Anterior cingulate cortex (tissue), 58 donors: ENCODE data around the gene DACH2.

Source experiments
- DNase-seq, 58 donors: peaks; one replicate each; lab custom pipeline; 2025; lab: John Stamatoyannopoulos, UW

The DACH2 gene

DNA sequence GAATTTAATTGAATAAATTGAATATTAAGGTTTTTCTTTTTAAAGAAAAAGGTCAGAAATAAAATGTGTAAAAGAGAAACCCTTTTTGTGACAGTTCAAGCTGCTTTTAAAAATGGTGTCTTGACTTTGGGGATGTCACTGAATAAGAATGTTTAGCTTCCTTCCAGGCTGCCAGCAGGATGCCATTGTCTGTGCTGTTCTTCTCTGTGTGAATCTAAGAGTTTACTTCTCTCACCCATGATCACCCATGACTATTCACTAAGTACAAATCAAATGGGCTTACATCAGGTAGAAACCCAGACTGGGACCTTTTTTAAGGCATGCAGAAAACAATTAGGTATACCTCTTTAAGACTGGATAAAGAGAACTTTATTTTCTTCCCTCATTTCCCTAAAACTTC is 115.3 kb downstream of the DACH2 start:
- DNase-seq = no peak

DNA sequence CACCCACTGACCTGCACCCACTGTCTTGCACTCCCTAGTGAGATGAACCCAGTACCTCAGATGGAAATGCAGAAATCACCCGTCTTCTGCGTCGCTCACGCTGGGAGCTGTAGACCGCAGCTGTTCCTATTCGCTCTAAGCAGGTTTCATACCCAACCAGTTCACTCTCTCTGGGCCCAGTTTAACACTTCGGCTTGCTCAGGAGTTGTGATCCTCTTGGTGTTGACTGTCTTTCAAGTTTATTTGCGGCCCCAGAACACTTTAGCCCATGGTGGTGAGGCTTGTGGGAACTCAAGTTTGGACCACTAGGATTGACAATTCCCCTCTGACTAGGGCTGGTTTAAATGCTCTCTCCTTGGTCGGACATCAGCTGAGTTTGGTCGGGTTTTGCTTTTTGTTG is 147.0 kb downstream of the DACH2 start:
- no peak for DNase-seq

GRCh38 chrX:86322913-86323312 is 174.7 kb downstream of the DACH2 start:
- DNase-seq = no peak

GRCh38 chrX:86329174-86329573 is 180.9 kb downstream of the DACH2 start:
- no peak for DNase-seq

- DNase-seq = no peak
Measured at GRCh38 chrX:86348669-86349068, 200.4 kb downstream of the DACH2 start.

DNA sequence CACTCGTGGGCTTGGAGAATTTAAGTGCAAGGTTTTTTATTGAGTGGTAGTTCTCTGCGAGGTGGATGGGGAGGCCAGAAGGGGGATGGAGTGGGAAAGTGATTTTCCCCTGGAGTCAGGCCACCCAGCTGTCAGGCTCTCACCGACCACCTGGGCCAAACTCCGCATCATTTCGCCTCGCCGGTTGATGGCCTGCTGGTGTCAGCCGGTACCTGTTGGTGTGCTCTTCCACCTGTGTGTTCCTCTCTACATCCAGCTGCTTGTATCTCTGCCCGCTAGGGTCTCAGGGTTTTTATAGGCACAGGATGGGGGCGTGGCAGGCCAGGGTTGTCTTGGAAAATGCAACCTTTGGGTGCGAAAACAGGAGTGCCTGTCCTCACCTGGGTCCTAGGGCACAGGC is 200.9 kb downstream of the DACH2 start:
- DNase-seq = no peak

GRCh38 chrX:86369847-86370630 is 221.8 kb downstream of the DACH2 start:
- DNase-seq = no peak

DNA sequence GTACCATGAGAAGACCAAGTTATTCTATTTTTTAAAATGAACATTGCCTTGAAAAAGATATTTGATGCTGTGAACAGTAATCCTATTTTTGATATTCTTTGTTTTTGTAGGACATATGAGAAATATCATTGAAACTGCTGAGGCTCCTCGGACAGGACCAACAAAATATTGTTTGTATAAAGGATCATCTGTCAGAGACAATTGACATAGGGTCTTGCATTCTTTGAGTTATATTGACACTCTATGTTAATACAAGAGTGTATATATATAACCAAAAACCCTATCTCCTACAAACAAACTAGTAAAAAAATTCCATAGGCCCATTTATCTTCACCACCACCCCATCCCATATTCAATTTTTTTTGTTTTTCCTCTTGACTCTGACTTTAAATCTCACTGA is 222.7 kb downstream of the DACH2 start:
- no peak for DNase-seq

DNA sequence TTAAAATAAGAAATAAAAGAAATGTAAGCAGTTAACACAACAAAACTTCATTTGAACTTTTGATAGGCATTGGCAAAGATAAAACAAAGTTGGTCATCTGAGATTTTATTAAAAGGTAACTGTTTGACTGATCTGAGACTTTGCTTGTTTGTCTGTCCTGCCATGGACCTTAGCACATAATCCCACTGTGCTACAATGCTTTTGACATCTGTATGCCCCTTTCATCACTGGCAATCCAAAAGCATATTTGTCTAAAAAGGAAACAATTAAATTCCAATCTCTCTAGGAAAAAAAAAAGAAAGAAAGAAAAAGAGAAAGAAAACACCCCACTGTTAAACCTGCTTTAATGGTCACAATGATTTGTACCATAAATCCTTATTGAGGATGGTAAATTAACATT is 231.0 kb downstream of the DACH2 start:
- no peak for DNase-seq

GRCh38 chrX:86383681-86384540 is 235.7 kb downstream of the DACH2 start:
- DNase-seq = no peak

- no peak for DNase-seq
Measured at GRCh38 chrX:86407371-86407770, 259.1 kb downstream of the DACH2 start.

DNA sequence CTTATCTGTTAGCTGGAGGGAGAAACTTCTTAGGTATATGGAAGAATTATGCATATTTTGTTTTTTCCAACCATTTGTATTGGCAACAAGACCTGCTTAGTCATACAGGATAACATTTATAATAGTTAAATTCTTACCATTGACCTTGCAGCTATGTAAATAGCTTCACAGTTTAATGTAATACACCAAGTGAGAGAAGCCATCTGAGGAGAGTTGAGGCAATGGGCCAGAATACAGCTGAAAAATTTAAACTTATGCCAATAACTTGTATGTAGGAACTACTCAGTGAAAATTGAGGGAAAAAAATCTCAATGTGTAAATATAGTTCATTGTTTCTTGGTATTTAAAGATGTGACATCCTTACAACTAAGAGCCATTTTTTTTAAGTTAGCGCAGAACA is 273.5 kb downstream of the DACH2 start:
- no peak for DNase-seq

DNA sequence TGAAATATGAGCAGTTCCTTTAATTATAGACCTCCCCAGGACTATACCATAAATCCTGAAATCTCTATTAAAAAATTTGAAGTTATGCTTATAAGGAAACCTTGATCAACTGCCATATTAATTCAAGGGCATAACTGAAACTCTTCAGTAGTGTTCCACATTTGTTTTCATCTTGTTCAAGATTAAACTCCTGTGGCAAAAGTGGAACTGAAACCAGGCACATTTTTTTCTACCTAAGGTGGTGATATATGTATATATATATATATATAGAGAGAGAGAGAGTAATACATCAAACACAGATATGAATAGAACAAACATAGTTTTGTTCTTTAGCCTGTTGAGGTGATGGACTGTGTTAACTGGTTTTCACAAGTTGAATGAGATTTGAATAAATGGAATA is 287.9 kb downstream of the DACH2 start:
- DNase-seq = no peak

DNA sequence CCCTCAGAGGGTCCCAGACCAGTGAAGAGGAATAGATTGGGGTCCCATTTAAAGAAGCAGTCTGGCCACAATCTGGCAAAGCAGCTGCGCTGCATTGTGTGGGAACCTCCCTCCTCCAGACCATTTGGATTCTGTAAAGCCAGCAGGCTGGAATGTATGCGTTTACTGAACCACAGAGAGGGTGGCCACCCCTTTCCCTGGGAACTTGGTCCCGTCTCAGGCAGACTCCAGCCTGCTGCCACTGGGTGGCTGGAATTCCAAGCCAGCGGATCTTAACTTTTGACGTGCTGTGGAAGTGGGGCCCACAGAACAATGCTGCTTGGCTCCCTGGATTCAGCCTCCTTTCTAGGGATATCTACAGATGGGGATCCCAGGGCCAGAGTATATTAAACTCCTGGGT is 307.2 kb downstream of the DACH2 start:
- DNase-seq = no peak

DNA sequence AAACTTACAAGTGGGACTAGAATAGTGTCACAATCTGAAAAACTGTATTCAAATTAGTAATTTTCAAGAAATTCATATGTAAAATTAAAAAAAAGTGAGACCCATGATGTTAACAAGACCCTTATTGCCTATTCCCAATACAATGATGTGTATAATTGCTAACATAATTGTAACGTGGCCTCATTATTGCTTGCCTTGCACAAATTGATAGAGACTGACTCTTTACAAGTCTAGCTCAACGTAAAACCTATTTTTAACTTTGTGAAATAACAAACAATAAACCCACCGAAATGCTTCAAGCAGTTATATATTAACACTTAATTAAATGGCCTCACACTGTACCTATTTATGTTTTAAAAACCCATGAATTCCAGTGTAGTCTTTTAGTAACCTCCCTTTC is 312.5 kb downstream of the DACH2 start:
- DNase-seq = no peak

DNA sequence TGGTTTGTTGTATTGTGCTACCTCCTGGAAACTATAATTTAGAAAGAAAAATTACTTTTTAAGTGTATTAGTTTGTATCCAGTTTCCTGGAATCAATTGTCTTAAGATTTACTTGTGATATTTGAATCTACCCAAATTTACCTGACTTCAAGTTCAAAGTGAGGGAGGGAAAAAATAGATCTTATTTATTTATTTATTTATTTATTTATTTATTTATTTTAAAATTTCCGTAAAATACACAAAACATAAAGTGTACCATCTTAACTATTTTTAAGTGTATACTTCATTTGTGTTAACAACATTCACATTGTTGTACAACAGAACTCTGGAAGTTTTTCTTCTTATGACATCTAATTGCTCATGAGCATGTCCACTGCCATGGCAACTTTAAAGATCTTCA is 356.0 kb downstream of the DACH2 start:
- DNase-seq = no peak

- DNase-seq = no peak
Measured at GRCh38 chrX:86507331-86507730, 359.1 kb downstream of the DACH2 start.

GRCh38 chrX:86579777-86580176 is 431.5 kb downstream of the DACH2 start:
- no peak for DNase-seq

DNA sequence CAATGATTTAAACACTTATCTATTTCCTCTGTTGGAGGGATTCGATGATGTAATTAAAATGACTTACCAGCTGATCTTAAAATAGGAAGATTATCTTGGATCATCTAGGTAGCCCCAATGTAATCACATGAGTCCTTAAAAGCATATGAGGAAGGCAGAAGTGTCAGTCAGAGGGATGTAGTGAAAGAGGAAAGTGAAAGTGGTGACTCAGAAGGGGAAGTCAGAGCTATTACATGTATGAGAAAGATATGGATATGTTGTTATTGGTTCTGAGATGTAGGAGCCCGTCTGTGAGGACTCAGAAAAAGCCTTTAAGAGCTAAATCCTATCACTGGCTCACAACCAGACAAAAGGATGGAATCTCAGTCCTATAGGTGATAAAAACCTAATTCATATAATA is 456.4 kb downstream of the DACH2 start:
- no peak for DNase-seq

DNA sequence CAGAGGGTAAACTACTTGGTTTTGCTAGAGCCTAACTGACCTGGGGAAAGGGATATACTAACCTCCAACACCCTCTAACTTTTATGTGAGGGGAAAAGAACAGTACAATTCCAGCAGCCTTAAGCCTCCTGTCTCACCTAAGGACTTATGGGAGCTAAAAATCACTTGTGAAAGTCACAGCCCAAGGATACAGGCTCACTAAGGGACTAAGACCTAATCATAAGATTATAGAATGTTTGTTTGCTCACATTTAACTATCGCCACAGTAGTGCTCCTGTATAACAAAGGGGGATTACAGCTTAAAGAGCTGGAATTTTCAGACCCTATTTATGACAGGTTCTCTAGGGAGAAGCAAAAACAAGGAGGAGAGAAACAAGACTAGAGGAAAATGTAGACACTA is 548.7 kb downstream of the DACH2 start:
- no peak for DNase-seq

DNA sequence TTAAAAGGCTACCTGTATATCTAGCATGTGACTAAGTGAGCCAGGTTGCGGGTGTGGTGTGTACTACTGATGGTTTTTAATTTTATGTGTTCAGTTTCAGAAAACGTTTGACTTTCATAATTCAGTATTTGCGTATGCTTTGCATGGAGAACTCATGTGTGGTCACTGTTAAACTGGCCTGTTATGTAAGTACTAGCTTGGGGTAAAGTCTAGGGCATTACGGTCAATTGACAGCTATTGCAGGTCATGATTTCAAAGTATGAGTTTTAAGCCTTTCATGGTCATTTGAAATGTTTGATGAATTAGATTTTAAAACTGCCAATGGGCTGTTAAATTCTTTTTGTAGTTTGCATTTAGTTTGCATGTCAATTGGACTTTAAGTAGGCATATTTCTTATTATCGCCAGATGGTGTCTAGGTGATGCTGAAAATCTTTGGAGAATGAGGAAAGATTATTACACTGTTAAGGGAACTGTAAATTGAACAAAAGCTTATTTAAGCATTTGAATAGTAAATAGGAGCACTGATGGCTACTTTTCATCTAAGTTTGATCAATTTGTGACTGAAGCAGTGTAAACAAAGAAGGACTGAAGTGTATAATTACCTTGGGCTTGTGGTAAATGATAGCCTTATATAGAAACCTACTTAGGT is 563.4 kb downstream of the DACH2 start:
- DNase-seq = no peak
